Measurements from ENCODE around the gene LILRB4. TPM values are rescaled to one million over a fixed set of nuclear protein-coding genes. Genes with fewer than 3 reads are reported as not detected.

Gene LILRB4
- total and polyA plus RNA-seq, 2 of the 4 experiments (the other 2 are of a cell fraction) = not detected

- Histone ChIP-seq H3K14ac (replicated peaks; ENCODE audit: low read depth, low read length) (no peak overlapping the region), H2BK20ac (ENCODE audit: low read depth, low read length) (no peak overlapping the region), H4K5ac (ENCODE audit: low read depth, low read length) (no peak overlapping the region), H3K4me2 (ENCODE audit: low read depth, low read length) (no peak overlapping the region), H3K79me1 (ENCODE audit: low read depth in 1 of 2, low read length in 2 of 2) (no peaks in the 10 kb centered on the region), H2BK120ac (ENCODE audit: low read depth, low read length) (no peak overlapping the region), H3K9ac (ENCODE audit: low read depth, low read length) (no peak overlapping the region), H4K8ac (ENCODE audit: low read depth in 2 of 2, low read length in 2 of 2) (no peak overlapping the region), H4K20me1 (ENCODE audit: insufficient read depth, low read length) (no peaks in the 10 kb centered on the region), H3K4me3 (ENCODE audit: insufficient read depth, low read depth, low read length) (no peak overlapping the region), H2AFZ (replicated peaks; ENCODE audit: low read length, poor library complexity) (no peak overlapping the region), H3K4ac (ENCODE audit: low read depth, low read length) (no peak overlapping the region), H3K9me3 (ENCODE audit: control insufficient read depth, insufficient read depth, low read length) (peaks cover 19% of the 10 kb centered on the region), H3K23ac (ENCODE audit: low read depth, low read length) (no peak overlapping the region), H3K4me1 (ENCODE audit: control insufficient read depth, insufficient read depth, low read length) (no peaks in the 10 kb centered on the region), H3K27ac (ENCODE audit: insufficient read depth, low read length) (no peak overlapping the region), H3K56ac (ENCODE audit: extremely low read depth, insufficient read depth, low read length) (no peak overlapping the region), H2AK9ac (replicated peaks; ENCODE audit: low read depth, low read length, poor library complexity) (no peak overlapping the region), H2BK5ac (ENCODE audit: low read depth, low read length, poor library complexity, severe bottlenecking) (no peak overlapping the region), H3K27me3 (ENCODE audit: control insufficient read depth, insufficient read depth, low read length) (no peaks in the 10 kb centered on the region), H3K9me1 (ENCODE audit: insufficient read depth, low read length) (no peaks in the 10 kb centered on the region), H2AK5ac (ENCODE audit: low read depth, low read length) (no peak overlapping the region), H2BK15ac (ENCODE audit: low read depth, low read length) (no peak overlapping the region), H3K36me3 (ENCODE audit: control insufficient read depth, insufficient read depth, low read length) (no peaks in the 10 kb centered on the region), H3K18ac (ENCODE audit: low read depth, low read length) (no peak overlapping the region), H4K91ac (ENCODE audit: insufficient read depth, low read depth, low read length) (no peak overlapping the region)
- POLR2A ChIA-PET (ENCODE audit: unreplicated experiment) = no interaction called here
- ATAC-seq (ENCODE audit: low read depth) (no peak), DNase-seq (no peak)
- dilution Hi-C loops (cut with HindIII; ENCODE audit: low sequenced_read_pairs, unreplicated experiment) (no loop called here), intact Hi-C loops (cut with micrococcal nuclease) (no loop called here), in situ Hi-C loops (cut with MboI; ENCODE audit: low sequenced_read_pairs) (no loop called here)
- no TSS peak for BruUV-seq (replicated peaks)
- 40% methylated on average over 1 of the region's 6 CpGs; no CpG with 5 or more reads in 1 of the 2 experiments for WGBS, 2 experiments (ENCODE audit: extremely low coverage in 2 of 2, insufficient read length in 1 of 2)
- CTCF ChIA-PET = no interaction called here
- TF ChIP-seq CEBPB (IDR thresholded peaks at IDR 0.05; ENCODE audit: low read depth, low read length) (peak; percentile 37), CHD1 (IDR thresholded peaks at IDR 0.05; ENCODE audit: low read depth, low read length) (no peak), FOS (IDR thresholded peaks at IDR 0.05; ENCODE audit: low read depth, low read length) (no peak), ELK1 (IDR thresholded peaks at IDR 0.05; ENCODE audit: borderline replicate concordance, low read depth, low read length) (no peak)
Measured at GRCh38 chr19:54650108-54650655, 12.6 kb upstream of the LILRB4 start.

Measured in IMR-90 (cell line).